ENCODE measurements around the gene NDUFV3.

The NDUFV3 gene

DNA sequence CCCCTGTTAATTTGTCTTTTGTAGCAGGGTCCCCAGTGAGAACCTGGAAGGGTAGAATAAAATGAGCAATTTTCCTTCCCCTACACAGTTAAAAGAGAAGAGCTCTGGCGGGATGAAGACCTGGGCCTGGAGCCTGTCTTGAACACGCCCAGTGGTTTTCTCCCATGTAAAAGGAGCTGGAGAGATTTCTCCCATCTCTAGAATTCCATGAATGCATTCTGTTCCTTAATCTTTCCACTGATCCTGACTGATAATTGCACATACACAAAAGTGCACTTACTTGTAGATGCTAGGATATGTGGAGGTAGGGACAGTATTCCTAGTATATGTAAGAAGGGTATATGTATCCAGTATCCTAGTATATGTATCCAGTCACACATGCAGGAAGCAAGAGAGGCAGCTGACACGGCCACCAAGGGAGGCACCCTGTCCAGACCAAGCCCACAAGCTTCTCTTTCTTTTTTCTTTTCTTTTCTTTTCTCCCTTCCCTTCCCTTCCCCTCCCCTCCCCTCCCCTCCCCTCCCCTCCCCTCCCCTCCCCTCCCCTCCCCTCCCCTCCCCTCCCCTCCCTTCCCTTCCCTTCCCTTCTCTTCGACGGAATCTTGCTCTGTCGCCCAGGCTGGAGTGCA is 69.4 kb downstream of the NDUFV3 start:
- no peak overlapping the region for H3K4me3 ChIP-seq (ENCODE audit: low read depth, low read length)
- in situ Hi-C loops (cut with HindIII; ENCODE audit: low sequenced_read_pairs) = no loop called here
- DNase-seq (ENCODE audit: low read depth, low spot score) = no peak
- TF ChIP-seq, protein P1, sequence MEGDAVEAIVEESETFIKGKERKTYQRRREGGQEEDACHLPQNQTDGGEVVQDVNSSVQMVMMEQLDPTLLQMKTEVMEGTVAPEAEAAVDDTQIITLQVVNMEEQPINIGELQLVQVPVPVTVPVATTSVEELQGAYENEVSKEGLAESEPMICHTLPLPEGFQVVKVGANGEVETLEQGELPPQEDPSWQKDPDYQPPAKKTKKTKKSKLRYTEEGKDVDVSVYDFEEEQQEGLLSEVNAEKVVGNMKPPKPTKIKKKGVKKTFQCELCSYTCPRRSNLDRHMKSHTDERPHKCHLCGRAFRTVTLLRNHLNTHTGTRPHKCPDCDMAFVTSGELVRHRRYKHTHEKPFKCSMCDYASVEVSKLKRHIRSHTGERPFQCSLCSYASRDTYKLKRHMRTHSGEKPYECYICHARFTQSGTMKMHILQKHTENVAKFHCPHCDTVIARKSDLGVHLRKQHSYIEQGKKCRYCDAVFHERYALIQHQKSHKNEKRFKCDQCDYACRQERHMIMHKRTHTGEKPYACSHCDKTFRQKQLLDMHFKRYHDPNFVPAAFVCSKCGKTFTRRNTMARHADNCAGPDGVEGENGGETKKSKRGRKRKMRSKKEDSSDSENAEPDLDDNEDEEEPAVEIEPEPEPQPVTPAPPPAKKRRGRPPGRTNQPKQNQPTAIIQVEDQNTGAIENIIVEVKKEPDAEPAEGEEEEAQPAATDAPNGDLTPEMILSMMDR (IDR thresholded peaks at IDR 0.05; ENCODE audit: low read depth, low read length) = no peak

Measured in astrocyte of the spinal cord (primary cell).